GM21390 (cell line): ENCODE results near the gene PRR11.
"Not testable (repeated sequence)": the region's sequence is repeated elsewhere in the genome, so short reads cannot be mapped to it uniquely, and the experiment has no call there.

Experiments
- ATAC-seq: cut with Tn5 transposase; IDR thresholded peaks from one replicate; pipeline ENCODE4 v1.9.1; 2021; ENCODE audit not compliant: unreplicated experiment

The PRR11 gene

DNA sequence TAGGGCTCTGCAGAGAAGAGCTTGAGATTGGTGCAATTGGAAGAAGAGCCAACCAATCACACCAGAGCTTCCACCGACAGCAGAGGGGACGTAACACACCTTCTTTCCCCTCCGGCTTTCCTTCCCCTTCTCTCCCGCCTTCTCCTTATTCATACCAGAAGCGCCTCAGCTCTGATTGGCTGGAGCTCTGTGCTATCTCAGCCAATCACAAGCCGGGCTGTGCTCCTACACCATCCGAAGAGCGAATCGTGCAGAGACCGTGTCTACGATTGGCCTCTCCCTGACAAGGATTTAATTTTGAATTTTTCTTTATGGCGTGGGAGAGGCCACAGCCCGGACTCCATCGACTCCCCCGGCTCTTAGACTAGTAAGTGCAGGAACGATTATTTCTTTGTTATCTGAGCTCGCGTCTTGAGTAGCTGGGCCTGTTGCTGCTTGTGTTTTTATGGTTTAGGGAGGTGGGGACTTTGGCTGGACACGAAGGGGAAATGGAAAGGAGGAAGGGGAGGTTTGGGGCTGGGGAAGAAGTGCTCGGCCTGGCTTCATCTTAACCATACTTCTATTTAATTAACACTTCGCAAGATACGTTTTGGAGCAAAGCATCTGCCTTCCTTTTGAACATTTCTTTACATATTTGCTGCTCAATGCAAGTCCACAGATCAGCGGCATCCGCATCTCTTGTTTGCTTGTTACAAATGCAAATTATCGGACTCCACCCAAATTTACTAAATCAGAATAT is at the start of gene PRR11:
Gene PRR11 (plus strand): TSS at position 308 of the 739 bp plus-strand sequence. CDS start 14,007 bp downstream, outside the sequence.
- peak; percentile 88 for ATAC-seq

DNA sequence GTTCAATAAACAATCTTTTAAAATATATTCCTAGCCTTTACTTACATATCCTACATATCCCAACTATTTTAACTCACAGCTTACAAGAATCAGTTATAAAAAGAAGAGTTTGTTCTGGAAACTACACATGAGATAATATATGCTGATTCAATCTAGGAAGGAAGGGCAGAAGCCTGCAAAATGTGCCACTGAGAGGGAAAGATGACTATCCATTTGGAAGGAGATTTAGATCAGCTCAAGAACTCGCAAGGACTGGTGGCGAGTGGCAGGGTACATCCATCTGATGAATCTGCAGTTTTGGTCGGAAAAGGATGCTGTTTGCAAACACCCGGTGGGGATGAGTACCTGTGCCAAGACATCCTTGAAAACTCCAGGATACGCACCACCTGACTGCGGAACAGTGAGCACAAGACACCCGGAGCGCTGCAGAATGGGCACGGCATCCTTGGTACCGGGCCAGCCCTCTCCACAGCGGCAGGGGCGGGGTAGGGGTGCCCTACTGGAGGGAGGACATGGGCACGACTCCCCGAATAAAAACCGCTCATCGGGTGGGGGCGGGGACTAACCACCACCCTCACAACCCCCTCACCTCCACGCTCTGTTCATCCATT is 49.6 kb upstream of the PRR11 start:
- peak; percentile 20 for ATAC-seq

DNA sequence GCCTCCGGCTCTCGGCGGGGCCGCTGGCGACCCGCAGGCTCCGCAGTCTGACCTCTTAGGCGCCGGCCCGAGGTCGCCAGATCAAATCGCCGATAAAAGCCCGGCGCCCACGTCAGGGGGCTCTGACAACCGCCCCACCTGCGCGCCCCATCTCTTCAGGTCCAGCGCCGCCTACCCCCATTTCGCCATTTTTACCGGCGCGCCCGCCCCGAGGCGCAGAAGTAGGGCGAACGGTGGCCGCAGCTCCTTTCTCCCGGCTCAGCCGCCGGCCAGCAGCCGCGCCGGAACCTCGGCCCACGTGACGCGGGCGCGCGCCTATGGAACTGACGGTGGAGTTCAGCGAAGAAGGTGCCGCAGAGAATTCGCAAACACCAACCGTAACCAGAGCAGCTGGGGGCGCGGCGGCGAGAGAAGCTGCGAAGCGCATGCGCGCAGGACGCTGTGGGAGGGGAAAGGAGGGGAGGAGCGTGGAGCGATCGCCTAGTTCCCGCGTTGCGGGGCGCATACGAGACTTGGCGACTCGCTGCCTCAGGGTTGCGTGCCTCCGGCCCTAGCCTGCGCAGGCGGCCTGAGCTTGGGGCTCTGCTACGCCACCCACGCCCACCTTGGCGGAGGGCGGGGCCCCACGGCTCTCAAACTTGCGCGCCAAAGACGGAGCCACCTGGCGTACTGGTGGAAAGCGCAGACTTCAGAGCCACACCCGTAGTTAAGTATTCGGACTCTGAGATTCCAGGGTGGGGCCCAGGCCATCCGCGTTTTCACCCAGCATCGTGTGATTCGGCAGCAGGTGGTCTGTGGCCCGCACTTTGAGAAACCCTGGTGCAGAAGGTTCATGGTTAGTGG is 48.9 kb upstream of the PRR11 start, which contains the start of gene TRIM37:
Gene TRIM37 (minus strand): TSS at position 418 of the 843 bp plus-strand sequence. CDS start 419 bp downstream, outside the sequence.
- ATAC-seq: peak; percentile 93

DNA sequence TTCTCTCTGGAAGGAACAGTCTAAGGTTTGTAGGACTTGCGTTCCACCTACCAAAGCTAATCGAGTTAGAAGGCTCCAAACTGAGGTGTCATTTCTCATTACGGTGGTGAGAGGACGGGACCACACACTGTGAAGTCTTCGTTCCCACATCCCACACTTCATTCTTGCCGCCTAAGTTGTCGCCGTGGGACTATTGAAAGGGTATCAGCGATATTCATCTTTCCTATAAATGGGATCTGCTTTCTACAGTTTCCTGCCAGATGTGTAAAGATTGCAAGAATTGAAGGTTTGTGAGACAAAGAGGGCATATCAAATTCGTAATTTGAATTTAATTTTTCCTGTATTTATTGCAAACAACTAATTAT is 48.3 kb upstream of the PRR11 start:
- no peak for ATAC-seq

DNA sequence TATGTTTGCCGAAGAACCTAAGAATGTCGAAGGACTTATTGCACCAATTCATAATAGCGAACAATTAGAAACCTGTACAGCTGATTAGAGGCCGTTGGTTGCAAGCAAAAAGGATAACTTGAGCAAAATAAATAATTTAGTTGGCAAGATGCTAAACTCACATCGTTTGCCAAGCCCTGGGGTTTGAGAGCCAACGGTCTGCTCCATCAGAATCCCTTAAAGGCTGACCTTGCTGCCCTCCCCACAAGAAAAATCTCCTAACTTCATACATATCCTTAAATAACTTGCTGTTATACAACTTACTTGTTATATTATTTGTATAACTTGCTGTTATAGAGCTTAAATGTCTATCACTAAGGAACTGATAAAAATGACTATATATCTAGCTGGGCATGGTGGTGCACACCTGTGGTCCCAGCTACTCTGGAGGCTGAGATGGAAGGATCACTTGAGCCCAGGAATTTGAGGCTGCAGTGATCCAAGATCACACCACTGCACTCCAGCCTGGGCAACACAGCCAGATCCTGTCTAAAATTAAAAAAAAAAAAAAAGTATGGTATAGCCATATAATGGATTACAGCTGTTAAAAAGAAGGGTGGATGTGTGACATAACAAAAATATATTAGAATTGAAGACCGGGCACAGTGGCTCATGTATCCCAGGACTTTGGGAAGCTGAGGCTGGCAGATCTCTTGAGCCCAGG is 47.0 kb upstream of the PRR11 start:
- no peak for ATAC-seq

DNA sequence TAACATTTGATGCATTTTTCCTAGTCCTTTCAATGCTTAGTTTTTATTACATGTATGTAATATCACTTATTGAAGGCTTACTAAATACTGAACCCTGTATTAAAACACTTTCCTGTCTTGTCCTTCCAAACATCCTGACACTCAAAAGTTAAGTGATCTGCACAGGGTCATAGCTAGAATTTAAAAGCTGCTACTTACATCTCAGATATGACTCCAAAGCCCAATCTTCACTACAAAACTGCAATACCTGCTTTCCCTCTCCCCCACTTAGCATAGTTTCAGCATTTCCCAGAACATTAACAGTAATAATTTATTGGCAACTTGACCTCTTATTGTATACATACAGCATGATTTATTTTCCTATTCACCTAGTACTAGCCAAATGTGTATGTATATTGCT is 44.6 kb upstream of the PRR11 start:
- no peak for ATAC-seq

DNA sequence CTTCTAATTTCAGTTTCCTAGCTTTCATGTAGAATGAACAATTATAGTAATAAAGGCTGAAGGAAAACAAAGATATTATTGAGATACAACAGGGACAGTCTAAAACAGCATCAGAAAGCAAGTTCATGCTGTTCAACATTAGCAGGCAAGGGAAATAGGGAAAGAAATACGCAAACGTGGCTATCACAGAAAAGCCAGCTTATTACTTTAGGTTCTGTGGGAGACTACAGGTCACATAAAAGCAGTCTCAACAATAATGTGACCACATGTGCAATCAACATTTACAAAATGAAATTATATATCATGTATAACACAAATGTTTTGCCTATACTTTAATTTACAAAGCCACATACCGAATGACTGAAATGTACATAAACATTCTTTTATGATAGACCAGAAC is 44.0 kb upstream of the PRR11 start:
- no peak for ATAC-seq

DNA sequence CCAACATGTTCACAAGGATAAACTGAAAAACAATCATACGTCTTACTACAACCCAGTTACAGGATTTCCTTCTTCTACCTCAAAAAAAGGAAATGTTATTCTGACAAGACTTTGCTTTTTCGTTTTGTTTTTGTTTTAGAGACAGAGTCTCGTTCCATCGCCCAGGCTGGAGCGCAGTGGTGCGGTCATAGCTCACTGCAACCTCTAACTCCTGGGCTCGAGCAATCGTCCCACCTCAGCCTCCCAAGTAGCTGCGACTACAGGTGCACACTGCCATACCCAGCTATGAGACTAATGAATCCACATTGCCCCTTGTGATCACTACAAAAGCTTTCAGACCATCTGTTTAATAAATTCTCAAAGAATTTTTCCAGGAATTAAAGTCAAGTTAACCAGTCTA is 40.1 kb upstream of the PRR11 start:
- ATAC-seq: no peak

DNA sequence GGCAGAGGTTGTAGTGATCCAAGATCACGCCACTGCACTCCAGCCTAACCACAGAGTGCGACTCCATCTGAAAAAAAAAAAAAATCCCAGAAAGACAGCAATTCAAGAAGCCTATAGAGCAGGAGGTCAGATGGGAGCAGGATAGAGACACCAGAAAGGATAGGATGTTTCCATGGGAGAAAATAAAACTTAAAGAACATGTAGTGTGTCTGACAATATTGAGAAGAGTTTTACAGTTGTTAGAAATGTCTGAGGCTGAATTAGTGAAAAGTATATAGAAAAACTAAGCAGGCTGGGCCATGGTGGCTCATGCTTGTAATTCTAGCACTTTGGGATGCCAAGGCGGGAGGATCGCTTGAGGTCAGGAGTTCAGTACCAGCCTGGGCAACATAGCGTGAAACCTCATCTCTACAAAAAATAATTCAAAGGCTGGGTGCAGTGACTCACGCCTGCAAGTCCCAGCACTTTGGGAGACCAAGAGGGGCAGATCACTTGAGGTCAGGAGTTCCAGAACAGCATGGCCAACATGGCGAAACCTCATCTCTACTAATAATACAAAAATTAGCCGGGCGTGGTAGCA is 33.6 kb upstream of the PRR11 start:
- ATAC-seq: no peak

DNA sequence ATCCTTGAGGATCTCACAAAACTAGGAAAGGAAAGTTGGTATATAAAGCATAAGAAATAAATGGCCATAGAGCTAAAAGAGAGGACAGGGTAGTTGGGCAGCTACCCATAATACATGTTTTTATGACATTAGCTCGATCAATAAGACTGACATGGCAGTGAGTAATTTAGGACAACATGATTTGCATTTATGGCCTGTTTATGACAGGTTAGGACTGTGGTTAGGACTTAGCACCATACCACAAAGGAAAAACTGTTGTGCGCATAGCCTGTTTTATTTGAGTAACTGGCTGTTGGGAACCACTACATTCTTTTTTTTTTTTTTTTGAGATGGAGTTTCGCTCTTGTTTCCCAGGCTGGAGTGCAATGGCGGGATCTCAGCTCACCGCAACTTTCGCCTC is 30.9 kb upstream of the PRR11 start:
- no peak for ATAC-seq

DNA sequence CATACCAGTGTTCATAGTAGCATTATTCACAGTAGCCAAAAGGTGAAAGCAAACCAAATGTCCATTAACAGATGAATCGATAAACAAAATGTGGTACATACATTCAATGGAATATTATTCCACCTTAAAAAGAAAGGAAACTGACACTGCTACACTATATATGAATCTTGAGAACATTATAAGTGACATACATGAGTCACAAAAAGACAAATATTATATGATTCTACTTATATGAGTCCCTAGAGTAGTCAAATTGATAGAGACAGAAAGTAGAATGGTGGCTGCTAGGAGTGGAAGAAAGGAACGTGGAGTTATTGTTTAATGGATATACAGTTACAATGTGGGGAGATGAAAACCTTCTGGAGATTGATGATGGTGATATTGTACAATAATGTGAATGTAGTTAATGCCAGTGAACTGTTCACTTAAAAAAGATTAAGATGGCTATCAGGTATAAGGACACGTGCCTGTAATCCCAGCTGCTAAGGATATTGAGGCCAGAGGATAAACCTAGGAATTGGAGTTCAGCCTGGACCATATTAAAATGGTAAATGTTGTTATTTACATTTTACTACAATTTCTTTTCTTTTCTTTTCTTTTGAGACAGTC is 28.6 kb upstream of the PRR11 start:
- ATAC-seq: no peak

DNA sequence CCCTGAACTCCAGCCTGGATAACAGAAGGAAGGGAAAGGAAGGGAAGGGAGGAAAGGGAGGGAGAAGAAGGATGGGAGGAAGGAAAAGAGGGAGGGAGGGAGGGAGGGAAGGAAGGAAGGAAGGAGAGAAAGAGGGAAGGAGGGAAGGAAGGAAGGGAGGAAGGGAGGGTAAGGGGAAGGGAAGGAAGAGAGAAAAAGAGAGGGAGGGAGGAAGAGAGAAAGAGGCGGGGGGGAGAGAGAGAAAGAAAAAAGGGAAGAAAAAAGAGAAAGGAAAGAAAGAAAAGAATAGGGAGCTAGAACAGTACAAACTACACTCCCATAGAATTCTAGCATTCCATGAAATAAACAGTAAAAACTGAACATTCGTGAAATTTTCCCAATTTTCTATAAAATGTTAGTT is 25.7 kb upstream of the PRR11 start:
- no peak for ATAC-seq

DNA sequence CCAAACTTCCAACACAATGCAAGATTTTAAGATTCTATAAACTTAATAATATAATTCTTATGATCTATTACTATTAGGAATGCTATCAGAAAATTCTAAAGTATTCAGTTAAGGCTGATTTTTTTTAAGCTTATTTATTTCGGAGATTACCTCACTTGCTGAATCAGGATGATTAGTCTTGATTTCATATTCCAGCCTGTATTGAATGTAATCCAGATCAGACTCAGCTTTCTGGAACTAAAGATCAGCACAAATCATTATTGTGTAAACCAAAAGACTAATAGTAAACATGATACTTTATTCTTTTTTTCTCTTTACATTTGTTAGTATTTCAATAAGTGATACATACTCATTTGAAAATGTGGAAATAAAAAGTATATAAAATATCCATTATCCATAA is 24.4 kb upstream of the PRR11 start:
- no peak for ATAC-seq

DNA sequence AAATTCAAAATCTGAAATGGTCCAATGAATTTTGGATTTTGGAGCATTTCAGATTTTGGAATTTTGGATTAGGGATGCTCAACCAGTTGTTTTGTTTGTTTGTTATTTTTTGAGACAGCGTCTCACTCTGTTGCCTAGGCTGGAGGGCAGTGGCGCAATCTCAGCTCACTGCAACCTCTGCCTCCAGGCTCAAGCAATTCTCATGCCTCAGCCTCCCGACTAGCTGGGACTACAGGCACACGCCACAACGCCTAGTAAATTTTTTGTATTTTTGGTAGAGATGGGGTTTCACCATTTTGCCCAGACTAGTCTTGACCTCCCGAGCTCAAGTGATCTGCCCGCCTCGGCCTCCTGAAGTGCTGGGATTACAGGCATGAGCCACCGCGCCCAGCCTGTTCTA is 17.2 kb upstream of the PRR11 start:
- not testable (repeated sequence) for ATAC-seq

DNA sequence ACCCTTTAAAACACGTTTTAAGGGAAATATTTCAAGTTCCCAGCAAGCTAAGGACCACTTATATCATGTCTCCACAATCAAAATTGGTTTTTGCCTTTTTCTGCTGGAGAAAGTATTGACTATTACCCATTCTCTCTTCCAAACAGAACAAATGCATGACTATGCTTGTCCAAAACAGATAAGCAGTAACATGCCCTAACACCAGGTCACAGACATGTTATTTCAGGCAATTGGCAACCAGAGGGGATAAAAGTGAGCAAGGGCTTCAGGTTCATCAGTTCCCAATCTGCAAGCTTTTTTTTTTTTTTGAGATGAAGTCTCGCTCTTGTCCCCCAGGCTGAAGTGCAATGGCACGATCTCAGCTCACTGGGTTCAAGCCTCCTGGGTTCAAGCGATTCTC is 15.6 kb upstream of the PRR11 start:
- ATAC-seq: no peak

DNA sequence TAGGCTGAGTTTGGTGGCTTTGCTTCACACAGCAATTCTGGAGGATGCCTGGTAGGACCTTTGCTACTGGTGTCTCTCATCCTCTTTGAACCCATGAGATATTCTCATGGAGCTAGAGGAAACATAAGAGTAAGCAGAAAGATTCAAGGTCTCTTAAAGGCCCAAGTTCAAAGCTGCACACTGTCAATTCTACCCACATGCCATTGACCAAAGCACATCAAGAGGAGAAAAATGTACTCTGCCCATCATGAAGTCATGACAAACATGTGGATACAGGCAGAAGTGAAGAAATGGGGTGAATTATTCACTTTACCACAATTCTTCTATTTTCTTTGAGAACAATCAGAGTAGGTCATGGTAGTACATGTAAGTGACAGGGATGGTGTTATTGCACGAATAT is 13.7 kb upstream of the PRR11 start:
- ATAC-seq: no peak

DNA sequence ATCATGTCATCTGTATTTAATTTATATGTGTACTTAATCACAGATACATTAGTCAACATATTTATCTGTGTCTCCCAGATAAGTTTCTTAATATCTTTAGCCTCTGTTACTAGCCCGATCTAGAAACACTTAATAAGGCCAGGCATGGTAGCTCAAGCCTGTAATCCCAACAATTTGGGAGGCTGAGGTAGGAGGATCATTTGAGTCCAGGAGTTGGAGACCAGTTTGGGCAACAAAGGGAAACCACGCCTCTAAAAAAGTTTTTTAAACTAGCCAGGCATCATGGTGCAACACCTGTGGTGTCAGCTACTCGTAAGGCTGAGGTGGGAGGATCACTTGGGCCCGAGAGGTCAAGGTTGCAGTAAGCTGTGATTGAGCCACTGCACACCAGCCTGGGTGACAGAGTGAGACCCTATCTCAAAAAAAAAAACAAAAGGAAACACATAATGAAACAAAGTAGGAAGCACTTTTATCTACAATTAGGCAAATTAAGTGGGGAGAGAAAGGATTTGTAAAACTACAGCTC is 9.9 kb upstream of the PRR11 start:
- ATAC-seq: no peak

DNA sequence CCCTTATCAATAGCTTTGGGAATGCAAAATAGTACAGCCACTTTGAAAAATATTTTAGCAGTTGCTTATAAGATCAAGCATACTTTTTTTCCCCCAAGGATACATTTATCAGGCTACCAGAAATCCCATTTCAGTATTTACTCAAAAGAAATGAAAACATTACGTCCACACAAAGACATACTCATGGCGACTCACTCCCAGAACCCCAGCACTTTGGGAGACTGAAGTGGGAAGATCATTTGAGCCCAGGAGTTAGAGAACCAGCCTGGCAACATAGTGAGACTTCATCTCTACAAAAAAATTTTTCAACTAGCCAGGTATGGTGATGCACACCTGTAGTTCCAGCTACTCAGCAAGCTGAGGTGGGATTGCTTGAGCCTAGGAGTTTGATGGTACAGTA is 6.5 kb upstream of the PRR11 start:
- no peak for ATAC-seq

DNA sequence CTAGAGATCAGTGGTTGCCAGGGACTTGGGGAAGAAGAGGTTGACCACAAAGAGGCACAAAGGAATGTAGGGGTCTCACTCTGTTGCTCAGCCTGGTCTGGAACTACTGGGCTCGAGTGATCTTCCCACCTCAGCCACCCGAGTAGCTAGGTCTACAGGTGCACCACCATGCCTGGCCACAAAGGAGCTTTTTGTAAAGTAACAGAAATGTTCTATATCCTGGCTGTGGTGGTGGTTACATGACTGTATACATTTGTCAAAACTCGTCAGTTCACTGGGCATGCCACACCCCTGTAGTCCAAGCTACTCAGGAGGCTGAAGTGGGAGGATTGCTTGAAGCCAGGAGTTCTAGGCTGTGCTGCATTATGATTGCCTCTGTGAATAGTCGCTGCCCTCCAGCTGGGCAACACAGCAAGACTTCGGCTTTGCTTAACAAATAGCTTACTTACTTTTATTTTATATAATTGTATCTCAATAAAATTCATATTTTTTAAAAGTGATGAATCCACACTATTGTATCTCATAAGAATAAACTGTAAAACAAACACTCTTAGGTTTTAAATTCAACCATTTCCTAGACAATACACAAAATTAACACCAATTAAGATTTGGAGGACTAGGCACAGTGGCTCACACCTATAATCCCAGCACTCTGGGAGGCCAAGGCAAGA is 5.6 kb upstream of the PRR11 start:
- ATAC-seq: no peak

DNA sequence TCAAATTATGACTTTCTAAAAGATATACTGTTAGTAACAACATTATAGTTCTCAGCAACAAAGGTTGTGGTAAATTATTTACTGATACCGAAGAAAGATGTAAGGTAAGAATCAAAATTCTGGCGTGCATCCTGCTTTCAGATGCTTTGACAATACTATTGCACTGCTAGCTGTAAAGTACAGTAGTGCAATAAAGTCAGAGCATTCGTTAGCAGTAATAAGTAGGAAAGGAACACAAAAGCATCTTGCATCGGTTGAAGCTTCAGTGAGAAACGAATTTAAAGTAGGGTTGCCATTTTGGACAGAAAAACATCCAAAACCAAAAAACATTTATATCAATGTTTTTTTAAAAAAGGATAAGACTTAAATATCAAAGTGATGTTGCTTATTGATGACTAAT is 4.5 kb upstream of the PRR11 start:
- no peak for ATAC-seq
